ENCODE results near the gene ANGEL2. TPM values are rescaled to one million over a fixed set of nuclear protein-coding genes. Genes with fewer than 3 reads are reported as not detected.
"Not testable (repeated sequence)": the region's sequence is repeated elsewhere in the genome, so short reads cannot be mapped to it uniquely, and the experiment has no call there.

Gene ANGEL2
- total RNA-seq, 1 donor from 2014 or later, result 55.2 TPM

GRCh38 chr1:212994926-212995325 is 20.7 kb downstream of the ANGEL2 start:
- H3K4me3 ChIP-seq, result no peak overlapping the region
- H3K27ac ChIP-seq, result no peak overlapping the region
- TF ChIP-seq POLR2A (IDR thresholded peaks at IDR 0.05), result no peak
- TF ChIP-seq POLR2AphosphoS5 (IDR thresholded peaks at IDR 0.05; ENCODE audit: insufficient read depth in 1 of 2, low read depth in 1 of 2), result no peak
- TF ChIP-seq, protein P1, sequence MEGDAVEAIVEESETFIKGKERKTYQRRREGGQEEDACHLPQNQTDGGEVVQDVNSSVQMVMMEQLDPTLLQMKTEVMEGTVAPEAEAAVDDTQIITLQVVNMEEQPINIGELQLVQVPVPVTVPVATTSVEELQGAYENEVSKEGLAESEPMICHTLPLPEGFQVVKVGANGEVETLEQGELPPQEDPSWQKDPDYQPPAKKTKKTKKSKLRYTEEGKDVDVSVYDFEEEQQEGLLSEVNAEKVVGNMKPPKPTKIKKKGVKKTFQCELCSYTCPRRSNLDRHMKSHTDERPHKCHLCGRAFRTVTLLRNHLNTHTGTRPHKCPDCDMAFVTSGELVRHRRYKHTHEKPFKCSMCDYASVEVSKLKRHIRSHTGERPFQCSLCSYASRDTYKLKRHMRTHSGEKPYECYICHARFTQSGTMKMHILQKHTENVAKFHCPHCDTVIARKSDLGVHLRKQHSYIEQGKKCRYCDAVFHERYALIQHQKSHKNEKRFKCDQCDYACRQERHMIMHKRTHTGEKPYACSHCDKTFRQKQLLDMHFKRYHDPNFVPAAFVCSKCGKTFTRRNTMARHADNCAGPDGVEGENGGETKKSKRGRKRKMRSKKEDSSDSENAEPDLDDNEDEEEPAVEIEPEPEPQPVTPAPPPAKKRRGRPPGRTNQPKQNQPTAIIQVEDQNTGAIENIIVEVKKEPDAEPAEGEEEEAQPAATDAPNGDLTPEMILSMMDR (IDR thresholded peaks at IDR 0.05), result no peak
- no peaks in the 10 kb centered on the region for H3K4me1 ChIP-seq
- H3K27me3 ChIP-seq, result no peaks in the 10 kb centered on the region
- no peaks in the 10 kb centered on the region for H3K9me3 ChIP-seq
- intact Hi-C loops (cut with DNase I), result no loop called here
- peaks cover 0 to 29% of the 10 kb centered on the region in 2 donors for H3K36me3 ChIP-seq
- DNase-seq (ENCODE audit: extremely low spot score in 2 of 2), result no peak

- DNase-seq (ENCODE audit: extremely low spot score in 2 of 2); H3K4me1 ChIP-seq; H3K9me3 ChIP-seq; intact Hi-C loops (cut with DNase I); H3K27me3 ChIP-seq; H3K27ac ChIP-seq; H3K4me3 ChIP-seq: not testable (repeated sequence)
- H3K36me3 ChIP-seq, result peaks cover 0 to 23% of the 10 kb centered on the region in 2 donors
These were observed 21.7 kb downstream of the ANGEL2 start for GRCh38 chr1:212993960-212994359.

GRCh38 chr1:212990276-212990675 is 25.4 kb downstream of the ANGEL2 start:
- Histone ChIP-seq H3K9me3 (no peaks in the 10 kb centered on the region), H3K27me3 (no peaks in the 10 kb centered on the region), H3K27ac (no peak overlapping the region), H3K4me3 (no peak overlapping the region), H3K4me1 (no peaks in the 10 kb centered on the region), H3K36me3 (peaks cover 0 to 10% of the 10 kb centered on the region in 2 donors)
- intact Hi-C loops (cut with DNase I), result no loop called here
- DNase-seq (ENCODE audit: extremely low spot score in 2 of 2), result no peak
- TF ChIP-seq, protein P1 (IDR thresholded peaks at IDR 0.05), result no peak
- no peak for TF ChIP-seq POLR2AphosphoS5 (IDR thresholded peaks at IDR 0.05; ENCODE audit: insufficient read depth in 1 of 2, low read depth in 1 of 2)
- no peak for TF ChIP-seq POLR2A (IDR thresholded peaks at IDR 0.05)

DNA sequence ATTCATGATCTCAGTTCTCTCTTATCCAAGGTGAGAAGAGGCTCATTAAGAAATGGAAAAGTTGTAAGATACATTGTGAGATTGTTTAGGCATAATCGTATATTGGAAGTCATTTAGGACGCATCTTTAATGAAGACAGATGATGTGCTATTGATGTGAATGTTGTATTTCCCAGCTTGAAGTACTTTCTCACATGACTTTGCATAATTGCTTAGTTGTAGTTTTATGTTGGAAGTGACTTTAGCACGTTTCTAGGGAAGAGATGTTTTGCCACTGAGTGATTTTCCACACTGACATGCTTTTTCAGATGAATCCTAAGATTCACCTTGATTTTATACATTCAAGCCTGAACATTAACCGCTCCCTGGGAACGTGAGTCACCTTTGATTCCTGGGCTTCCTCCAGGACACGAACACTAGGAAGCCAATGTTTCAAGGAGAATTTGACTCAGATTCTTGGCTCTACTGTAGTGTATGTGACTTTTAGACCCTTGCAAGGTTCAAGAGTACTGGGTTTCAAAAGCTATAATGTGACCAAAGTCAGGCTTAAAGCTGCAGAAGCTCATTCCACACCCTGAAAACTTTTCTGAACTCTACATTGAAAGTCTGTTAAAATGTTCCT is 27.9 kb downstream of the ANGEL2 start:
- H3K36me3 ChIP-seq, result no peaks in the 10 kb centered on the region
- no peak overlapping the region for H3K27ac ChIP-seq
- TF ChIP-seq, protein P1 (IDR thresholded peaks at IDR 0.05), result no peak
- TF ChIP-seq POLR2AphosphoS5 (IDR thresholded peaks at IDR 0.05; ENCODE audit: insufficient read depth in 1 of 2, low read depth in 1 of 2), result no peak
- TF ChIP-seq POLR2A (IDR thresholded peaks at IDR 0.05), result no peak
- no peak overlapping the region for H3K4me3 ChIP-seq
- H3K4me1 ChIP-seq, result no peaks in the 10 kb centered on the region
- H3K27me3 ChIP-seq, result no peaks in the 10 kb centered on the region
- intact Hi-C loops (cut with DNase I), result no loop called here
- no peak for DNase-seq (ENCODE audit: extremely low spot score in 2 of 2)
- no peaks in the 10 kb centered on the region for H3K9me3 ChIP-seq

- H3K9me3 ChIP-seq, result no peaks in the 10 kb centered on the region
- DNase-seq (ENCODE audit: extremely low spot score in 2 of 2), result no peak
- TF ChIP-seq POLR2AphosphoS5 (IDR thresholded peaks at IDR 0.05; ENCODE audit: insufficient read depth in 1 of 2, low read depth in 1 of 2) (no peak), POLR2A (IDR thresholded peaks at IDR 0.05) (no peak)
- TF ChIP-seq, protein P1 (IDR thresholded peaks at IDR 0.05), result no peak
- H3K27me3 ChIP-seq, result no peaks in the 10 kb centered on the region
- intact Hi-C loops (cut with DNase I), result no loop called here
- no peaks in the 10 kb centered on the region for H3K36me3 ChIP-seq
- H3K4me1 ChIP-seq, result no peaks in the 10 kb centered on the region
- no peak overlapping the region for H3K4me3 ChIP-seq
- H3K27ac ChIP-seq, result no peak overlapping the region
These were observed 29.1 kb downstream of the ANGEL2 start for GRCh38 chr1:212986551-212986950.
